Ishikawa (cell line): Measurements from ENCODE around the gene ASTN2.

Source experiments
- CEBPB ChIP-seq: IDR thresholded peaks from 2 replicates; pipeline ENCODE4 v1.6.1; 2012
- CREB1 ChIP-seq: IDR thresholded peaks from 2 replicates; pipeline ENCODE4 v1.6.1; 2012; ENCODE audit warnings: low read depth
- EGR1 ChIP-seq: IDR thresholded peaks from 2 replicates; pipeline ENCODE4 v1.6.1; 2012
- EP300 ChIP-seq: IDR thresholded peaks from 2 replicates; pipeline ENCODE4 v1.6.1; 2012; ENCODE audit warnings: borderline replicate concordance
- FOXM1 ChIP-seq: IDR thresholded peaks from 2 replicates; pipeline ENCODE4 v1.6.1; 2012; ENCODE audit warnings: low read depth, borderline replicate concordance
- NFIC ChIP-seq: IDR thresholded peaks from 2 replicates; pipeline ENCODE4 v1.6.1; 2012
- RAD21 ChIP-seq: IDR thresholded peaks from 2 replicates; pipeline ENCODE4 v1.6.1; 2012; ENCODE audit warnings: low read depth
- TAF1 ChIP-seq: IDR thresholded peaks from 2 replicates; pipeline ENCODE4 v1.6.1; 2012; ENCODE audit warnings: low read depth, mild to moderate bottlenecking
- TCF12 ChIP-seq: IDR thresholded peaks from 2 replicates; pipeline ENCODE4 v1.6.1; 2012; ENCODE audit warnings: low read depth
- TEAD4 ChIP-seq: IDR thresholded peaks from 2 replicates; pipeline ENCODE4 v1.6.1; 2012
- YY1 ChIP-seq: IDR thresholded peaks from 2 replicates; pipeline ENCODE4 v1.6.1; 2012; ENCODE audit warnings: low read depth
- ZBTB7A ChIP-seq: IDR thresholded peaks from 2 replicates; pipeline ENCODE4 v1.6.1; 2012; ENCODE audit warnings: low read depth
- TF ChIP-seq, protein P1 (sequence below): IDR thresholded peaks from 2 replicates; pipeline ENCODE4 v1.6.1; 2012
- TF ChIP-seq, protein P2 (sequence below): IDR thresholded peaks from 2 replicates; pipeline ENCODE4 v1.6.1; 2012; ENCODE audit warnings: low read depth, mild to moderate bottlenecking
- TF ChIP-seq, protein P3 (sequence below): IDR thresholded peaks from 2 replicates; pipeline ENCODE4 v1.6.1; 2012

ASTN2 gene

DNA sequence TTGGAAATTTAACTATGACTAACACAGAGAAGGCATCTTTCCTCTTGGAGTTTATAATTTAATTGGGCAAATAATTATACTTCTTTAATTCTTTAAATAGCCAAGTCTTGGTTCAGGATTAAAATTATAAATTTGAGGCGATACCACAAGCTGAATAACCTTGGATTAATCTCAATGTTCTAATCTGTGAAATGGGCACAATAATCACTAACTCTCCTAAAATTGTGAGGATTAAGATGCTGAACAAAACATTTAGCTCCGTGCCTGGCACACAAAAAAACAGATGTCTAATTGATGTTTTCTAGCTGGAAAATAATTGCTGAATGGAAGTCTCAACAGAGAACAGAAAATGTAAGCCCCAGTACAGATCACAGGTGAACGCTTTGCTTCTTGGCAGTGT lies 797.5 kb downstream of the ASTN2 start:
- TF ChIP-seq TAF1 (no peak), FOXM1 (no peak), ZBTB7A (no peak), EP300 (no peak), NFIC (no peak), TCF12 (no peak), CREB1 (no peak), CEBPB (no peak), EGR1 (no peak), TEAD4 (no peak), RAD21 (no peak), YY1 (no peak)
- TF ChIP-seq, protein P1, sequence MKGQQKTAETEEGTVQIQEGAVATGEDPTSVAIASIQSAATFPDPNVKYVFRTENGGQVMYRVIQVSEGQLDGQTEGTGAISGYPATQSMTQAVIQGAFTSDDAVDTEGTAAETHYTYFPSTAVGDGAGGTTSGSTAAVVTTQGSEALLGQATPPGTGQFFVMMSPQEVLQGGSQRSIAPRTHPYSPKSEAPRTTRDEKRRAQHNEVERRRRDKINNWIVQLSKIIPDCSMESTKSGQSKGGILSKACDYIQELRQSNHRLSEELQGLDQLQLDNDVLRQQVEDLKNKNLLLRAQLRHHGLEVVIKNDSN = no peak
- TF ChIP-seq, protein P2, sequence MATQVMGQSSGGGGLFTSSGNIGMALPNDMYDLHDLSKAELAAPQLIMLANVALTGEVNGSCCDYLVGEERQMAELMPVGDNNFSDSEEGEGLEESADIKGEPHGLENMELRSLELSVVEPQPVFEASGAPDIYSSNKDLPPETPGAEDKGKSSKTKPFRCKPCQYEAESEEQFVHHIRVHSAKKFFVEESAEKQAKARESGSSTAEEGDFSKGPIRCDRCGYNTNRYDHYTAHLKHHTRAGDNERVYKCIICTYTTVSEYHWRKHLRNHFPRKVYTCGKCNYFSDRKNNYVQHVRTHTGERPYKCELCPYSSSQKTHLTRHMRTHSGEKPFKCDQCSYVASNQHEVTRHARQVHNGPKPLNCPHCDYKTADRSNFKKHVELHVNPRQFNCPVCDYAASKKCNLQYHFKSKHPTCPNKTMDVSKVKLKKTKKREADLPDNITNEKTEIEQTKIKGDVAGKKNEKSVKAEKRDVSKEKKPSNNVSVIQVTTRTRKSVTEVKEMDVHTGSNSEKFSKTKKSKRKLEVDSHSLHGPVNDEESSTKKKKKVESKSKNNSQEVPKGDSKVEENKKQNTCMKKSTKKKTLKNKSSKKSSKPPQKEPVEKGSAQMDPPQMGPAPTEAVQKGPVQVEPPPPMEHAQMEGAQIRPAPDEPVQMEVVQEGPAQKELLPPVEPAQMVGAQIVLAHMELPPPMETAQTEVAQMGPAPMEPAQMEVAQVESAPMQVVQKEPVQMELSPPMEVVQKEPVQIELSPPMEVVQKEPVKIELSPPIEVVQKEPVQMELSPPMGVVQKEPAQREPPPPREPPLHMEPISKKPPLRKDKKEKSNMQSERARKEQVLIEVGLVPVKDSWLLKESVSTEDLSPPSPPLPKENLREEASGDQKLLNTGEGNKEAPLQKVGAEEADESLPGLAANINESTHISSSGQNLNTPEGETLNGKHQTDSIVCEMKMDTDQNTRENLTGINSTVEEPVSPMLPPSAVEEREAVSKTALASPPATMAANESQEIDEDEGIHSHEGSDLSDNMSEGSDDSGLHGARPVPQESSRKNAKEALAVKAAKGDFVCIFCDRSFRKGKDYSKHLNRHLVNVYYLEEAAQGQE = no peak
- TF ChIP-seq, protein P3, sequence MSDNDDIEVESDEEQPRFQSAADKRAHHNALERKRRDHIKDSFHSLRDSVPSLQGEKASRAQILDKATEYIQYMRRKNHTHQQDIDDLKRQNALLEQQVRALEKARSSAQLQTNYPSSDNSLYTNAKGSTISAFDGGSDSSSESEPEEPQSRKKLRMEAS = no peak

DNA sequence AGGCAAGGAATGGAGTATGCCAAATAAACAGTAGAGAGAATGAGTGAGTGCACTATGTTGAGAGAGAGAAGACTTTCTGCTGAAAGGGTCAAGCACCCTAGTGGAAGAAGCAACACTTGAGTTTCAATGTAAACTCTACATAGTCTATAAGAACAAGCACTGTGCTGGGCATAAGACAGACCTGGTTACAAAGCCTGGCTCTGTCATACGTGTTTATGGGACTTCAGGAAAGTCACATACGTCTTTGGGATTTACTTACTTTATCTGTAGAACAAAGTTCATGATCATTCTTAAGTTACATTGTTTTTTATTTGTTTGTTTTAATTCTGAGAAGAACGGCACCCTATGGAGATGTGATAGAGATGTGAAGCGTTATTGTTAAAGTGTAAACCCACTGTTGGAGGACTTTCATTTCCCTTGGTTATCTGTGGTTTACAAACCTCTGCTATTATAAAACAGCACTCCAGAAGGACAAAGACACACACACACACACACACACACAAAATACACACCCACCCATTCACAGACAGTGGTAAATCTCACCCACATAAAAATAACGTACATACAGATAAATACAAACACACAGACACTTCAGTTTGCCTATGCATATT lies 798.4 kb downstream of the ASTN2 start:
- TF ChIP-seq ZBTB7A (no peak), EP300 (no peak), EGR1 (no peak), FOXM1 (no peak), TEAD4 (no peak), TCF12 (no peak), RAD21 (no peak), CREB1 (no peak)
- TF ChIP-seq, protein P1 = no peak
- TF ChIP-seq, protein P2 = no peak
- TF ChIP-seq, protein P3 = no peak

DNA sequence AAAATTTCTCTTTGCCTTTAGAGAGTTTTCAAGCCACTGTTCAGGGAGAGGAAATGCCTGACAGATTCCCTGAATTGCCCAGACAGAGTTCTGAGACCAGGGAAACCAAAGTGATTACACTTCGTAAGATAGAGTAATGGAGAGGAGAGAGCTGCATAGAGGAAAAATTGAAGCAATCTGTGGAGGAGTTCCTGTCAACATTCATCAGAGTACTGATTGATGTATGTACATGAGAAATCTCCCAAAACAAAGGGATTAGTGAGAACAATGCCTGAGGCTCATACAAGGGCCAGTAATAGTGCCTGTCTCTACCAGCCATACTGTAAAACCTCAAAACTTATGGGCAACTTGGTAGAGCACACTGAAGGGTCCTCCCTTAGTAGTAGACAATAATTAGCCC lies 806.8 kb downstream of the ASTN2 start:
- TF ChIP-seq CEBPB (no peak), TCF12 (no peak), CREB1 (no peak), TEAD4 (no peak)
- TF ChIP-seq, protein P1 = no peak

DNA sequence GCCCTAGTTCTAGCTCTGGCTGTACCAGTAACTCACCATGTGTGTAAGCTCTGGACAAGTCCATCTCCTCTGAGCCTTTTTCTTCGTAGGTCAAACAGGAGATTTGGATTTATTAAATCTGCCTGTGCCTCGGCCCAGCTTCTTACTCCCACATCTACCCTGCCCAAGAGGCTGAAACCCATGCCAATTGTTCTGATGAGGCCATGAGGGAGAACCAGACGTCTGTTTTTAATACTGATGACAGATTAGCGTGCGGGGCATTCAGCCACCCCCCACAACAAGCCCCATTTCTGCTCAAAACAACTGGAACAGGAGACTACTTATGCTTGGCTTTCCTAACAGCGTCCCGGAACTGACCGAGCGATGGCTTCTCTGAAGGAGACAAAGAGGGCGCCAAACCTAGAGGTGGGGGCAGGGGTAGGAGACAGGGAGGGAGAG lies 808.9 kb downstream of the ASTN2 start:
- TF ChIP-seq, protein P3 = no peak
- TF ChIP-seq, protein P1 = no peak
- TF ChIP-seq EGR1 (no peak), TCF12 (no peak)
- TF ChIP-seq, protein P2 = no peak
